Mesenchymal stem cell (in vitro differentiated cells and primary cell): ENCODE measurements around the gene DCST2.

ENCODE experiments used
- DNase-seq: peaks from one replicate; pipeline ENCODE4 v3.0.0-alpha.2; 2013
- H2AFZ ChIP-seq: one replicate; pipeline ENCODE4 v1.6.1; 2013; ENCODE audit warnings: low read depth, mild to moderate bottlenecking, control low read depth, inconsistent platforms, low read length, moderate library complexity
- H2AK5ac ChIP-seq: 2 replicates; pipeline ENCODE4 v1.6.1; 2013; ENCODE audit warnings: low read length, moderate library complexity, mild to moderate bottlenecking, inconsistent platforms; ENCODE audit not compliant: severe bottlenecking
- H2BK120ac ChIP-seq: one replicate; pipeline ENCODE4 v1.6.1; 2013; ENCODE audit warnings: low read depth, mild to moderate bottlenecking, inconsistent platforms, low read length, moderate library complexity
- H2BK12ac ChIP-seq, 2 experiments: one replicate each; pipeline ENCODE4 v1.6.1; 2013; ENCODE audit warnings: inconsistent platforms in 2 of 2, low read length in 2 of 2, mild to moderate bottlenecking in 2 of 2, moderate library complexity in 2 of 2, control low read depth in 1 of 2
- H2BK15ac ChIP-seq: one replicate; pipeline ENCODE4 v1.6.1; 2013; ENCODE audit warnings: mild to moderate bottlenecking, low read depth, inconsistent platforms; ENCODE audit not compliant: poor library complexity, severe bottlenecking
- H2BK5ac ChIP-seq: 2 replicates; pipeline ENCODE4 v1.6.1; 2013; ENCODE audit warnings: low read depth, mild to moderate bottlenecking, low read length, control low read depth, inconsistent platforms; ENCODE audit not compliant: poor library complexity, severe bottlenecking
- H3K14ac ChIP-seq, 2 experiments: one replicate each; pipeline ENCODE4 v1.6.1; 2013; ENCODE audit warnings: inconsistent platforms in 2 of 2, low read length in 2 of 2, control low read depth in 1 of 2, mild to moderate bottlenecking in 1 of 2, moderate library complexity in 1 of 2
- H3K18ac ChIP-seq, 2 experiments: one replicate each; pipeline ENCODE4 v1.6.1; 2013; ENCODE audit warnings: inconsistent platforms in 2 of 2, low read length in 2 of 2, control low read depth in 1 of 2, low read depth in 1 of 2, mild to moderate bottlenecking in 1 of 2
- H3K23ac ChIP-seq, 2 experiments: one replicate each; pipeline ENCODE4 v1.6.1; 2013; ENCODE audit warnings: inconsistent platforms in 2 of 2, low read length in 2 of 2, mild to moderate bottlenecking in 2 of 2, moderate library complexity in 2 of 2, control low read depth in 1 of 2
- H3K27ac ChIP-seq: 2 replicates; pipeline ENCODE4 v1.5.1; 2013; ENCODE audit warnings: mild to moderate bottlenecking, moderate library complexity, low read length, control low read depth, inconsistent platforms; ENCODE audit not compliant: poor library complexity, severe bottlenecking
- H3K27me3 ChIP-seq, 2 experiments: 2 replicates each; pipeline versions ENCODE4 v1.6.1 to v1.7.0; 2013; ENCODE audit warnings: low read length in 2 of 2, mild to moderate bottlenecking in 2 of 2, moderate library complexity in 2 of 2, control low read depth in 1 of 2, inconsistent platforms in 1 of 2; ENCODE audit not compliant: control insufficient read depth in 1 of 2, insufficient read depth in 1 of 2
- H3K36me3 ChIP-seq, 2 experiments: 2 replicates each; pipeline versions ENCODE4 v1.6.1 to v1.7.0; 2013; ENCODE audit warnings: low read length in 2 of 2, control low read depth in 1 of 2, inconsistent platforms in 1 of 2, low read depth in 1 of 2, mild to moderate bottlenecking in 1 of 2; ENCODE audit not compliant: insufficient read depth in 2 of 2, control insufficient read depth in 1 of 2
- H3K4ac ChIP-seq, 2 experiments: one replicate each; pipeline ENCODE4 v1.6.1; 2013; ENCODE audit warnings: inconsistent platforms in 2 of 2, low read length in 2 of 2, mild to moderate bottlenecking in 2 of 2, moderate library complexity in 2 of 2, control low read depth in 1 of 2, low read depth in 1 of 2
- H3K4me1 ChIP-seq: 2 replicates; pipeline ENCODE4 v1.6.1; 2013; ENCODE audit warnings: low read depth, low read length, control low read depth; ENCODE audit not compliant: control insufficient read depth, insufficient read depth
- H3K4me2 ChIP-seq: 2 replicates; pipeline ENCODE4 v1.6.1; 2013; ENCODE audit warnings: low read length, mild to moderate bottlenecking, inconsistent platforms; ENCODE audit not compliant: poor library complexity, severe bottlenecking
- H3K4me3 ChIP-seq, 2 experiments: 2 replicates each; pipeline versions ENCODE4 v1.5.1 to v1.7.0; 2013; ENCODE audit warnings: low read length in 2 of 2, mild to moderate bottlenecking in 2 of 2, control low read depth in 1 of 2, low read depth in 1 of 2; ENCODE audit not compliant: insufficient read depth in 1 of 2
- H3K79me1 ChIP-seq: replicated peaks from 2 replicates; pipeline ENCODE4 v1.6.1; 2013; ENCODE audit warnings: mild to moderate bottlenecking, control low read depth, low read length, inconsistent platforms; ENCODE audit not compliant: poor library complexity, severe bottlenecking
- H3K9ac ChIP-seq: 2 replicates; pipeline ENCODE4 v1.7.0; 2013; ENCODE audit warnings: mild to moderate bottlenecking, low read length, moderate library complexity
- H3K9me3 ChIP-seq: 2 replicates; pipeline ENCODE4 v1.7.0; 2013; ENCODE audit warnings: mild to moderate bottlenecking, low read length; ENCODE audit not compliant: control insufficient read depth
- H4K8ac ChIP-seq: one replicate; pipeline ENCODE4 v1.6.1; 2013; ENCODE audit warnings: inconsistent platforms, mild to moderate bottlenecking, low read length, moderate library complexity
- H4K91ac ChIP-seq: one replicate; pipeline ENCODE4 v1.6.1; 2013; ENCODE audit warnings: mild to moderate bottlenecking, low read length, inconsistent platforms
- WGBS: methylation state at CpG from one replicate; pipeline ENCODE4 v1.1.7; 2013; ENCODE audit warnings: mixed read lengths; 5-methylcytosine and 5-hydroxymethylcytosine counted together

DCST2 gene

DNA sequence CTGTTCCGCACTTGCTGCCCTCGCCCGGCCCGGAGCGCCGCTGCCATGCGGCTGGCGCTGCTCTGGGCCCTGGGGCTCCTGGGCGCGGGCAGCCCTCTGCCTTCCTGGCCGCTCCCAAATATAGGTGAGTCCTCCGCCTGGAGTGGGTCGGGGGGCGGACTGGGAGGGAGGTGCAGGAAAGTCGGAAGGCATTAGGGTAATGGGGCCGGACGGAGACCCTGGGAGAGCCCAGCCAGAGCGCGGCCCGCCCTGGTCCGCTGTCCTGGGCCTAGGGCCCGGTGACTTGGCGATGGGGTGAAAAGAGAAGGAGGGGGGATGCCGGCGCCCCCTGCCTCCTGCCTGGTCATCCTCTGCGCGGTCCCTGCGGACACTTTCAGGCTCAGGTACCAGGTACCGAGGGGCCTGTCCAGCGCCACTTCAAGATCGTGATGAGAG, 17.8 kb upstream of the DCST2 start:
- no peak overlapping the region for H3K27ac ChIP-seq
- H3K23ac ChIP-seq: peak overlapping the region in 1 of 2 experiments; percentile 34
- peak overlapping the region in 1 of 2 experiments; percentile 68 for H3K18ac ChIP-seq
- H4K8ac ChIP-seq: no peak overlapping the region
- H2AFZ ChIP-seq: peak overlapping the region; percentile 72
- peak overlapping the region; percentile 87 for H3K9ac ChIP-seq
- no peaks in the 10 kb centered on the region for H3K9me3 ChIP-seq
- H2AK5ac ChIP-seq: no peak overlapping the region
- peak overlapping the region; percentile 4 for H2BK15ac ChIP-seq
- H3K4me2 ChIP-seq: peak overlapping the region; percentile 78
- peaks cover 21 to 24% of the 10 kb centered on the region in 2 experiments for H3K36me3 ChIP-seq
- H3K79me1 ChIP-seq: peaks cover 13% of the 10 kb centered on the region
- DNase-seq: no peak
- no peak overlapping the region for H2BK5ac ChIP-seq
- peak overlapping the region in 1 of 2 experiments; percentile 69 for H3K14ac ChIP-seq
- H3K4me1 ChIP-seq: peaks cover 17% of the 10 kb centered on the region
- H2BK12ac ChIP-seq: peak overlapping the region in 1 of 2 experiments; percentile 51
- H3K4me3 ChIP-seq: peak overlapping the region; percentile 71 to 95
- WGBS: under 1% methylated on average over 28 of the region's 31 CpGs
- H2BK120ac ChIP-seq: no peak overlapping the region
- H4K91ac ChIP-seq: no peak overlapping the region
- H3K4ac ChIP-seq: peak overlapping the region; percentile 3 to 6
- no peaks in the 10 kb centered on the region for H3K27me3 ChIP-seq

DNA sequence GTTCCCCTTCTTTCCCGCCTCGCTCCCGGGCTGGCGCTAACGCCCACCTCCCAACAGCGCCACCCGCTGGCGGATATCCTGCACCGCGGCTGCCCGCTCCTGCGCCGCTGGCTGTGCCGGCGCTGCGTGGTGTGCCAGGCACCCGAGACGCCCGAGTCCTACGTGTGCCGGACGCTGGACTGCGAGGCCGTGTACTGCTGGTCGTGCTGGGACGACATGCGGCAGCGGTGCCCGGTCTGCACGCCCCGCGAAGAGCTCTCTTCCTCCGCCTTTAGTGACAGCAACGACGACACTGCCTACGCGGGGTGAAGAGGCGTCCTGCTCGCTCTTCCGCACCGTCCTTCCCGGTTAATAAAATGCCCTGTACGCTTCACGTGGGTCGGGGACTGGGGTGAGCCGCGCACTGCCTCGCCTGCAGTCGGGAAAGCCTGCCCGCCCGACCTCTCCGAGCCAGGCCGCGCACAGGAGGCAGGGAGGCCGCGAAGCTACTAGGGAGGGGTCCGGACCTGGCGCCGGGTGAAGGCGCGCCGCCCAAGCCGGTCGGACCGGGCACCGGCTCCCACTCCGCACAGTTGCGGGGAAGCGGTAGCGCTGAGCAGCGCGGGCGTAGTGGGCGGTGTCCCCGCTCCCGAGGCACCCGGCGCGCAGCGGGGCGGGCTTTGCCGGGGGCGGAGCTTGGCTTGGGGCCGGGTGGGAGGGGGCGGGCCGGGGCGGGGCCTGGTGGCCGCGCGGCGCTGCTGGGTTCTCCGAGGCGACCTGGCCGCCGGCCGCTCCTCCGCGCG, 17.2 kb upstream of the DCST2 start, which contains the start of gene ADAM15:
Gene ADAM15, plus strand, starts transcription at position 757 of the 782 bp plus-strand sequence. CDS start 71 bp downstream, outside the sequence.
- Histone ChIP-seq H2BK15ac (peak within 1 kb of the TSS; percentile 82), H3K4me2 (peak within 1 kb of the TSS; percentile 96), H2AFZ (peak within 1 kb of the TSS; percentile 99), H3K23ac (peak within 1 kb of the TSS in 1 of 2 experiments; percentile 95), H3K14ac (peak within 1 kb of the TSS in 1 of 2 experiments; percentile 96), H4K91ac (no peak within 1 kb of the TSS), H3K36me3 (peaks cover 14 to 18% of the 10 kb centered on the region in 2 experiments), H3K18ac (peak within 1 kb of the TSS; percentile 60 to 98), H2AK5ac (no peak within 1 kb of the TSS), H3K79me1 (peaks cover 13% of the 10 kb centered on the region), H3K9me3 (no peaks in the 10 kb centered on the region), H2BK5ac (no peak within 1 kb of the TSS), H3K4me1 (peaks cover 19% of the 10 kb centered on the region), H3K4me3 (peak within 1 kb of the TSS; percentile 71 to 95), H3K27me3 (no peaks in the 10 kb centered on the region), H2BK12ac (peak within 1 kb of the TSS in 1 of 2 experiments; percentile 75), H3K4ac (peak within 1 kb of the TSS; percentile 7 to 57), H2BK120ac (no peak within 1 kb of the TSS), H3K27ac (peak within 1 kb of the TSS; percentile 37), H4K8ac (peak within 1 kb of the TSS; percentile 77), H3K9ac (peak within 1 kb of the TSS; percentile 87)
- WGBS: 1% methylated on average over 57 of the region's 99 CpGs
- DNase-seq: peak; percentile 82

DNA sequence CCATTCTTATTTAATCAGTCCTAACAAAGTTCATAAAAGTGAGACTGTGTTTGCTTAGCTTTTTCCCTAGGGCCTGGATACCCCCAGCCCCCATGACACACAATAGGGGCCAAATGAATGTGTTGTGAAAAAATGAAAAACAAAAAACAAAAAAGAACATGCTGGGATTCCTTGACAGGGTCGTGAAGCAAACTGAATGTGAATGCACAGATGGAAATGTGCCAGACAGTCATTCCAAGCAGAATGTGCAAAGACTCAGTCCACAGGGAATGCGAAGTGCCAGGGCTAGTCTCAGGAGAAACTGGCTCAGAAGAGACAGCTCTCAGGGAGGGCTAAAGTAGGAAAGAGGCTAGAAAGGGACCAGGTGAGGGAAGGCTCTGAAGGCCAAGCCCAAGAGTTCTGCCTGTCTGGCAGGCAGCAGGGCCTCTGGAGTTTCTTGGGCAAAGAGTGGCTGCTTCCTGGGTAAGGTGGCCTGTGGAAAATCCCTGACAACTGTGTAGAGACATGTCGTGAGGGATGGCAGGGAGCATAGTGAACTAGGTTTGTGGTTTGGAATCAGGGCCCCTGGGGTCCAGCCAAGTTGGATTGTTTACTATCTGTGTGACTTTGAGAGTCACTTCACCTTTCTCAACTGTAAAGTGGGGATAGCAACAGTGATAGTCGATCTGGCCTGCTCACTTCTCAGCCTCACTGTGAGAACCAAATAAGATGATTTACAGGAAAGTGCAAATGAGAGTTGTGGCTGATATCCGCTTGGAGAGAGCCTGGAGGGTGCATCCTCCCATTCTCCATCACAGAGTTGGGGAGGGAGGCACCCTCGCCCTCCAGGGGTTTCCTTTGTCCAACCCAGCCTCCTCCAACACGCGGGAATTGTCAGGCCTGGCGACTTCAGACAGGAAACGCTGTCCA, 16.3 kb upstream of the DCST2 start:
- WGBS: 14% methylated on average over 8 of the region's 10 CpGs
- no peak overlapping the region for H2BK15ac ChIP-seq

More for the DNA sequence above, 16.3 kb upstream of the DCST2 start:
- Histone ChIP-seq H3K27me3 (no peaks in the 10 kb centered on the region), H2BK120ac (no peak overlapping the region), H2BK12ac (no peak overlapping the region), H3K27ac (peak overlapping the region; percentile 25), H4K8ac (peak overlapping the region; percentile 59), H3K4me2 (peak overlapping the region; percentile 96), H4K91ac (no peak overlapping the region), H3K4me3 (peak overlapping the region in 1 of 2 experiments; percentile 91), H2BK5ac (no peak overlapping the region), H3K23ac (no peak overlapping the region), H3K4ac (no peak overlapping the region), H3K36me3 (peaks cover 11% of the 10 kb centered on the region in 2 experiments), H2AK5ac (no peak overlapping the region), H3K14ac (no peak overlapping the region), H3K4me1 (peaks cover 25% of the 10 kb centered on the region), H3K9ac (peak overlapping the region; percentile 87), H3K18ac (peak overlapping the region in 1 of 2 experiments; percentile 98), H3K9me3 (no peaks in the 10 kb centered on the region), H3K79me1 (peaks cover 11% of the 10 kb centered on the region), H2AFZ (peak overlapping the region; percentile 99)
- DNase-seq: peak; percentile 61
